Measurements from ENCODE around the gene ARID4B.
"Not testable (repeated sequence)": the region's sequence is repeated elsewhere in the genome, so short reads cannot be mapped to it uniquely, and the experiment has no call there.

The ARID4B gene

GRCh38 chr1:235368428-235368827, 40.4 kb upstream of the ARID4B start:
- no peak for TF ChIP-seq EZH2phosphoT487 (conservative IDR thresholded peaks at IDR 0.05; ENCODE audit: low read length)
- TF ChIP-seq CTCF (IDR thresholded peaks at IDR 0.05; ENCODE audit: insufficient read depth, low read length, poor library complexity, severe bottlenecking), result no peak
- no peak overlapping the region; the same call in 1 of the 2 replicates for H3K9ac ChIP-seq (ENCODE audit: low read length)
- no peaks in the 10 kb centered on the region for H3K27me3 ChIP-seq (ENCODE audit: low read length)
- H3K4me2 ChIP-seq (ENCODE audit: low read depth, low read length, poor library complexity, severe bottlenecking), result peak overlapping the region; percentile 89
- H3K27ac ChIP-seq (ENCODE audit: low read depth, low read length), result no peak overlapping the region
- no peaks in the 10 kb centered on the region for H3K36me3 ChIP-seq (ENCODE audit: low read length)
- no peaks in the 10 kb centered on the region for H4K20me1 ChIP-seq (ENCODE audit: low read depth, low read length)
- H3K4me3 ChIP-seq (ENCODE audit: insufficient read depth, low read length, poor library complexity, severe bottlenecking), result peak overlapping the region; percentile 89
- no peaks in the 10 kb centered on the region for H3K9me2 ChIP-seq (replicated peaks; ENCODE audit: insufficient read depth, low read length)
- no peaks in the 10 kb centered on the region for H3F3A ChIP-seq (ENCODE audit: insufficient read depth)
- peaks cover 30% of the 10 kb centered on the region for H3K79me2 ChIP-seq (ENCODE audit: insufficient read depth, low read length)
- no peaks in the 10 kb centered on the region for H3K9me3 ChIP-seq (ENCODE audit: insufficient read depth, low read length)
- no peak overlapping the region for H2AFZ ChIP-seq (ENCODE audit: low read depth, low read length, severe bottlenecking)

DNA sequence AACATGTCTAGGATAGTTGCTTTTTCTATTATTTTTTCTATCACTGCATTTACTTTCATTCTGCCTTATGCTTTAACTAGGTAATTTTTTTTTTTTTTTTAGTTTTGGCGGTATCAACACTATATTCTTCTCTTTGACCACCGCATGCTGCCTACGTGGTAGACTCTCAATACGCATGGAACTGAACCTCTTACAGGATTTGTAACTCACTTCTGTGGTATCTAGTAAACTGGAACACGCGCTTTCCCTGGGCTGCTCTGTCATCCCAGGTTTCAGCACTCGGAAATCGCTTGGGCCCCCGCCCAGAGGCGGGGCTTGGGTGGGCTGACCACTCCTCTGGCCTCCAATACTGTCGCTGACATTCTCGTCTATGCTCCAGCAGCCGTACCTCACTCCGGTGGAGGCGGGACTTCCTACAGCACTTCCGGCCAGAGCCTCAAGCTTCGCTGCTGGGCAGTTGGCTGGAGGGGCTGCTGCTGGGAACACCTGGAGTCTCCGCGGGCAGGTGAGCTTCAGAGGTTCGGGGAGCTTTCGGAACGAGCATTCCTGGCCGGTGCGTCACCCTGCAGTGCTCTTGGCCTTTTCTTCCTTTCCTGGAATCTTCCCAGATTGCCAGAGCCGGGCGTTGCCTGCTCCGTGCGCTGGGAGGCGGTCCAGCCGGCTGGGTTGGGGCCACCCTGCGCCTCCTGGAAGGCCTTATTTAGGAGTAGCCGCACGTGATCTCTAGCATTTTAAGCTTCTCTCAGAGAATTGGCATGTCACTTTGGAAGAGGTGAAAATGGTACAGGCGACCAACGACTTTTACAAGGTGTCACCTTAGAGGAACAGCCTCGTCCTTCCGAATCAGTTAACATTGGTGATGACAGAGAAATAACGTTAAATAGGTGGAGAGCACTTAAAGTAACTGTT, 39.3 kb upstream of the ARID4B start, which contains the start of gene TBCE:
Gene TBCE, plus strand, starts transcription at position 428 of the 909 bp plus-strand sequence. CDS start 12,623 bp downstream, outside the sequence.
- H3K79me2 ChIP-seq (ENCODE audit: insufficient read depth, low read length), result peaks cover 27% of the 10 kb centered on the region
- H3K27me3 ChIP-seq (ENCODE audit: low read length), result no peaks in the 10 kb centered on the region
- H2AFZ ChIP-seq (ENCODE audit: low read depth, low read length, severe bottlenecking), result peak within 1 kb of the TSS; percentile 90
- H3F3A ChIP-seq (ENCODE audit: insufficient read depth), result no peaks in the 10 kb centered on the region
- 0 out of 2 replicates have a peak within 1 kb of the TSS, but pooled peaks have one; percentile 26 for H3K27ac ChIP-seq (ENCODE audit: low read depth, low read length)
- no peaks in the 10 kb centered on the region for H4K20me1 ChIP-seq (ENCODE audit: low read depth, low read length)
- H3K36me3 ChIP-seq (ENCODE audit: low read length), result no peaks in the 10 kb centered on the region
- no peak for TF ChIP-seq CTCF (IDR thresholded peaks at IDR 0.05; ENCODE audit: insufficient read depth, low read length, poor library complexity, severe bottlenecking)
- no peak for TF ChIP-seq EZH2phosphoT487 (conservative IDR thresholded peaks at IDR 0.05; ENCODE audit: low read length)
- H3K9ac ChIP-seq (ENCODE audit: low read length), result peak within 1 kb of the TSS; percentile 70
- no peaks in the 10 kb centered on the region for H3K9me3 ChIP-seq (ENCODE audit: insufficient read depth, low read length)
- H3K4me3 ChIP-seq (ENCODE audit: insufficient read depth, low read length, poor library complexity, severe bottlenecking), result peak within 1 kb of the TSS; percentile 89
- H3K4me2 ChIP-seq (ENCODE audit: low read depth, low read length, poor library complexity, severe bottlenecking), result peak within 1 kb of the TSS; percentile 89
- no peaks in the 10 kb centered on the region for H3K9me2 ChIP-seq (replicated peaks; ENCODE audit: insufficient read depth, low read length)

- no peak for TF ChIP-seq EZH2phosphoT487 (conservative IDR thresholded peaks at IDR 0.05; ENCODE audit: low read length)
- TF ChIP-seq CTCF (IDR thresholded peaks at IDR 0.05; ENCODE audit: insufficient read depth, low read length, poor library complexity, severe bottlenecking), result no peak
- Histone ChIP-seq H3K4me2 (ENCODE audit: low read depth, low read length, poor library complexity, severe bottlenecking) (peak overlapping the region; percentile 89), H3K9me2 (replicated peaks; ENCODE audit: insufficient read depth, low read length) (no peaks in the 10 kb centered on the region), H4K20me1 (ENCODE audit: low read depth, low read length) (no peaks in the 10 kb centered on the region), H3K36me3 (ENCODE audit: low read length) (no peaks in the 10 kb centered on the region), H3K27me3 (ENCODE audit: low read length) (no peaks in the 10 kb centered on the region), H3K4me3 (ENCODE audit: insufficient read depth, low read length, poor library complexity, severe bottlenecking) (no peak overlapping the region), H3K9ac (ENCODE audit: low read length) (peak overlapping the region; percentile 70; the same call in 1 of the 2 replicates), H3K79me2 (ENCODE audit: insufficient read depth, low read length) (peaks cover 26% of the 10 kb centered on the region), H3F3A (ENCODE audit: insufficient read depth) (no peaks in the 10 kb centered on the region), H2AFZ (ENCODE audit: low read depth, low read length, severe bottlenecking) (peak overlapping the region; percentile 90), H3K9me3 (ENCODE audit: insufficient read depth, low read length) (no peaks in the 10 kb centered on the region), H3K27ac (ENCODE audit: low read depth, low read length) (no peak overlapping the region)
Observed at GRCh38 chr1:235366286-235366685, 38.3 kb upstream of the ARID4B start.

DNA sequence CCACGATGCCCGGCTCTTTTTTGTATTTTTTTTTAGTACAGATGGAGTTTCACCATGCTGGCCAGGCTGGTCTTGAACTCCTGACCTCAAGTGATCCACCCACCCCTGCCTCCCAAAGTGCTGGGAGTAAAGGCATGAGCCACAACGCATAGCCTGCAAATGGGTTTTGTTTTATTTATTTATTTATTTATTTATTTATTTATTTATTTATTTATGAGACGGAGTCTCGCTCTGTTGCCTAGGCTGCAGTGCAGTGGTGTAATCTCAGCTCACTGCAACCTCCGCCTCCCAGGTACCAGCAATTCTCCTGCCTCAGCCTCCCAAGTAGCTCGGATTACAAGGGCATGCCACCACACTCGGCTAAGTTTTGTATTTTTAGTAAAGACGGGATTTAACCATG, 36.2 kb upstream of the ARID4B start:
- H3K79me2 ChIP-seq (ENCODE audit: insufficient read depth, low read length), result peaks cover 17% of the 10 kb centered on the region
- not testable (repeated sequence) for H3K36me3 ChIP-seq (ENCODE audit: low read length); H3K9ac ChIP-seq (ENCODE audit: low read length); H3K9me3 ChIP-seq (ENCODE audit: insufficient read depth, low read length); H3K27me3 ChIP-seq (ENCODE audit: low read length); H3K4me3 ChIP-seq (ENCODE audit: insufficient read depth, low read length, poor library complexity, severe bottlenecking); H3K4me2 ChIP-seq (ENCODE audit: low read depth, low read length, poor library complexity, severe bottlenecking); H4K20me1 ChIP-seq (ENCODE audit: low read depth, low read length); H2AFZ ChIP-seq (ENCODE audit: low read depth, low read length, severe bottlenecking); H3K27ac ChIP-seq (ENCODE audit: low read depth, low read length); H3K9me2 ChIP-seq (replicated peaks; ENCODE audit: insufficient read depth, low read length); H3F3A ChIP-seq (ENCODE audit: insufficient read depth)
